Hindlimb muscle (tissue), 1 donor: ENCODE data around the gene PRKAR1B. TPM values are rescaled to one million over a fixed set of nuclear protein-coding genes. Genes with fewer than 3 reads are reported as not detected.
"Not testable (repeated sequence)": the region's sequence is repeated elsewhere in the genome, so short reads cannot be mapped to it uniquely, and the experiment has no call there.

ENCODE experiments used
- DNase-seq: peaks from one replicate; pipeline ENCODE4 v3.0.0-alpha.2; 2013
- polyA plus RNA-seq: library from polyadenylated mRNA; unstranded; fragments of 120-200 nt; gene quantifications from one replicate; pipeline ENCODE4 v1.2.1, GENCODE V29; 2013; ENCODE audit not compliant: insufficient read length

Gene PRKAR1B
- polyA plus RNA-seq, 1 donor, result 35.7 TPM

DNA sequence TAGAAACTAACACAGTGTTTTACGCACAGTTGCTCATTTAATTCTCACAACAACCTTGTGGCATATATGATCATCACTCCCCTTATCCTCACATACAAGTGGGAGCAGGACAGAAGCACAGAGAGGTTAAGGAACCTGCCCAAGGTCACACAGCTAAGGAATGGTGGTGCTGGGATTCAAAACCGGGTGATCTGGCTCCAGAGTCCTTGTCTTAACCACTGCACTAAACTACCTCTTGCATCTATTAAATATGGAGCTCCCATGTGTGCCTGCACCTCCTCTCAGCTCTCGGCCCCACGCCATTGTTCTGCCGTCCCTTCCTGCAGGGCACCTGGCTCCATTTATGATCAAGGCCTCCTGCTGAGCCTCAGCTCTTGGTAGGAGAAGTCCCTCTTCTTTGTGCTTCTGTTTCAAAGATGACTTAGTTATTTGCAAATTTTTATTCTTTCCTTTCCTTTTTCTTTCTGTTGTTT is 107.7 kb downstream of the PRKAR1B start:
- DNase-seq, result no peak

GRCh38 chr7:618539-619367 is 108.3 kb downstream of the PRKAR1B start:
- no peak for DNase-seq

DNA sequence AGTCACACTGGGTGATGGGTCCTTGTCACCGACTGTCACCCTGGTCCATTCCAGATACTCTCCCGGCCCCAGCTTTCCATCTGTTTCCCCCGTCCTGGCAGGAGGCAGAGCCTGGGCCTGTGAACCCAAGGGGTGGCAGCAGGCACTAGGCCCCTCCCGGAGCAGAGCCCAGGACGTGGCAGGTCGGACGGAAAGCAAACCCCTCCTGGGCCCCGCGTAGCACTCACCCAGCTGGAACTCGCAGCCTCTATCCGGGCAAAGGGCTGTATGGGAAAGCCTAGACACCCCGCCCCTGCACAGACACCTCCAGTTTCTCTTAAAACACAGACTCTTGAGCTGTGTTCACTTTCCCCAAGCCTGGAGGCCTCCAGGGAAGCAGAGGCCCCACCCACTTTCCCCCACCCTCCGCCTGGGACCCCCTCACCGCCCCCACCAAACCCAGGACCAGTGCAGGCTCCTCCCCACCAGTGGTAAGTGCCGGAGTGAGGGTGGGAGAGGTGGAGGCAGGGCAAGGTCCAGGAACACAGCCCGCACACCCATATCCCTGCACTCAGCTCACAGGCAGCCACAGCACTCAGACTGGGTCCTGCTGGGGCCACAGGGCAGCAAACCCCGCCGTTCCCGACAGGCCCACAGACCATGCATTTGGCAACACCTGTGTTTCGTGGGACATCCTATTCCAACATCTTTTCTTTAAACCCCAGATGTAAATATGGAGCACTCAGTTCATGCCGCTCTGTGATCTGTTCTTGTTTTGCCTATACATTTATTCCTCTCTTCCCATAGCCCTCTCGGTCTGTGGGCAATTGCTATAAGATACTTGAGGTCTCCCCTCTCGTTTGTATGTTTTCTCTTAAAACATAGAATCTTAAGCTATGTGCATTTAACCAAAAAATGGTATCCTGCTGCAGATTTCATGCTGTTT is 109.2 kb downstream of the PRKAR1B start:
- DNase-seq, result no peak

DNA sequence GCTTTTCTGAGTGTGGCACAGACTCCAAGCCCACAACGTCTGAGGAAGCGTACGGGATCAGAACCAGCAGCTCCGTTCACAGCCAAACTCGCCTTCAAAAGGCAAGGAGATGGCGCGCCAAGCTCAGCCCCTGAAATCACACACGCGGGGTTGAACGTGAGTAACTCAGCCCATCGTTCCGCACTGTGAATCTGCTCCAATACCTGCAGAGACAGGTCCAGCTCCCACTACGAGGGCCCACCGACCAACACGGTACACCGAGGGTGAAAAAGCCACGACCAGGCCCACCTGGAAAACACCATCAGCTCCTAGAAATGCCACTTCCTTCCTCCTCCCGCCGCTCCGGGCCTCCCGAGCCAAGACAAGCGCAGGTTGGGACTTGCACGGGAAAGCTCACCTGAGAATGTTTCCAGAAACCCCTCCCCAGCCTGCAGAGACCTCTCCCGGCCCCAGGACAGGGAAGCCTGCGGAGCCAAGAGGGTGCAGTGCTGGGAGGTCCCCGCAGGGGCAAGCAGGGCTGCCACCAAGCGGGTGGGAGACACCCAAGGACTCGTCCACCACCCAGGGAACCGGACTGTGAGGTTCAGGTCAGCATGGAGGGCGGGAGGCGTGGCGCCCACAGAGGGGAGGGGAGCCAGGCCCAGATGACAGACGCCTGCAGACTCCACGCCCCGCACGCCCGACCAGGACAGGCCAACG is 113.5 kb downstream of the PRKAR1B start:
- DNase-seq, result no peak

GRCh38 chr7:611837-612236 is 115.2 kb downstream of the PRKAR1B start:
- DNase-seq, result not testable (repeated sequence)

- DNase-seq, result no peak
These were observed 115.7 kb downstream of the PRKAR1B start for GRCh38 chr7:611281-611810.

- no peak for DNase-seq
These were observed 116.4 kb downstream of the PRKAR1B start for GRCh38 chr7:610531-611280.

GRCh38 chr7:610141-610530 is 116.9 kb downstream of the PRKAR1B start:
- no peak for DNase-seq

DNA sequence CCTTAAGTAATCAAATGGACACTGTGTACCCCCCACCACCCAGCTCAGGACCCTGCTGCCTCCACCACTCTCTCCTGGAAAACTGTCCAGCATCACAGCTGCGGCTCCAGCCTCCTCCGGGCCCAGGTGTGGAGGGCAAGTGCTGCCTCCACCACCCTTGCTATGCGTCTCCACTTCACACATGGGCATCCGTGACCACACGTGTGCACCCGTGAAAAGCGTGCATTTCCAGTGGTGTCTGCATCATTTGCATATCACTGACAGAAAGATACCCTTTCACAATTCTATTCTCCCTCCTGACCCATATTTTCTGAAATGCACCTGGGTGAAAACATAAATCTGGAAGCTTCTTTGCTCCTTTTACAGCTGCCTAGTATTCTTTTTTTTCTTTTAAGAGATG is 117.7 kb downstream of the PRKAR1B start:
- DNase-seq, result no peak

DNA sequence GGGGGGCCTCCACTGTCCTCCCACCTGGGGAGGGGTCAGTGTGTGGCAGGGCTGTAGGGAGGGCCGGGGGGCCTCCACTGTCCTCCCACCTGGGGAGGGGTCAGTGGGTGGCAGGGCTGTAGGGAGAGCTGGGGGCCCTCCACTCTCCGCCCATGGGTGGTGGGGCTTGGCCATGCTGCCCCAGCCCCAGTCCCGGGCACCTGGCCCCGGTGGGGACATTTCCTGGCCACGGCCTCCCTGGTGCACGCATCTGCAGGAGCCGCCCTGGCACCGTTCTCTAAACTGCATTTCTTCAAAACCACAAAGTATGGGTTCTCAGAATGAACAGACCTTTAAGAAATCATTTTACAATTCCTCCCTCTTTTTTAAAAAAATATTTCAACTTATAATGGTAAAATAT is 118.1 kb downstream of the PRKAR1B start:
- no peak for DNase-seq

- no peak for DNase-seq
These were observed 118.7 kb downstream of the PRKAR1B start for GRCh38 chr7:608361-608760.

DNA sequence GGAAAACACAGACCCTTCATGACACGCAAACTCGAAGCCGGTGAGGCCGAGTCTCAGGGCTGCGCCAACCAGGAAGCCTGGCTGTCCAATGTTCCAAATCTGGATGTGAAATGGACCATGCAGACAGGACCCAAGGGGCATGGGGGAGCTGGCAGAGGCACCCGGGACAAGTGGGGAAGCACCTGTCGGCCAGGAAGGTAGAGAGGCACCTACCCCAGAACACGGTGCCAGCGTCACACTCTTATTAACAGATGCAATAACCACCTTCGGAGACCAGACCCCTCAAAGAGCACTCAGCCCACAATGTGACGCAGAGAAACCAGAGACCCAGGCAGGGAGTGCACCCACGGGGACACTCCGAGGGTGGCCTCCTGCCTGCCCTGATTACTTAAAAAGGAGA is 119.1 kb downstream of the PRKAR1B start:
- DNase-seq, result no peak

DNA sequence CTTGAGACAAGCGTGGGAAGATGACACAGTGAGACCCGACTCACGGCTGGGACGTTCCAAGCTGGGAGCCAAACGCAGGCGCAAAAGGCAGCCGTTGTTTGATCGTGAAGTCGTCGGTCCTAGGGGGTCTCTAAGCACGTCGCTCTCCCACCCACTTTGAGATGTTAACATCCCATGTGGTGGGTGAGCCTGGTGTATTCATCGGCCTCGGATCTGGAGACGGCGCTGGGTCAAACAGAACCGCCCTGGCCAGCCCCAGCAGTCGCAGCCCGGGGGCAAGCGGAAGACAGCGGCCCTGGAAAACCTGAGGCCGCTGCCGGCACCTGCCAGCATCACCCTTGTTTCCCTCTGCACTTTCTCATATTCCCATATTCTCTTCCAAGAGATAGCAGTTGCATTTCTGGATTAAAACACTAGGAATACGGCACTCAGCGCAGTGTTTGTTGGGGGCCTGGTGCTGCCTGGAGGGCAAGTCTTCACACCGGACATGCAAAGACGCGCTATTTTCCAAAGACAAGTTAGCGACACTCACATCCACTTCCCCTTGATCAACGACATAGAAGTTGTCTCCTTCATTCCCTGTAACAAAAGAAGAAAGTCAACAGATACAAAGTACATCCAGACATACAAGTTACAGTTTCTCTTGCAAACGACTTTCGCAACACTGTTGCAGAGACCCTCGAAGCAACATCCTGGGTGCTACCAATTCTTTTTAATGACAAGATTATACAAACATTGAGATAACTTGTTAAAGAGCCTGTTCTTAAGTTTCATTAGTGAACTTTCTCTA is 121.2 kb downstream of the PRKAR1B start:
- DNase-seq, result no peak

GRCh38 chr7:604884-605531 is 122.1 kb downstream of the PRKAR1B start:
- no peak for DNase-seq

GRCh38 chr7:604001-604883 is 122.8 kb downstream of the PRKAR1B start:
- DNase-seq, result peak; percentile 69

GRCh38 chr7:603152-603951 is 123.7 kb downstream of the PRKAR1B start:
- no peak for DNase-seq

DNA sequence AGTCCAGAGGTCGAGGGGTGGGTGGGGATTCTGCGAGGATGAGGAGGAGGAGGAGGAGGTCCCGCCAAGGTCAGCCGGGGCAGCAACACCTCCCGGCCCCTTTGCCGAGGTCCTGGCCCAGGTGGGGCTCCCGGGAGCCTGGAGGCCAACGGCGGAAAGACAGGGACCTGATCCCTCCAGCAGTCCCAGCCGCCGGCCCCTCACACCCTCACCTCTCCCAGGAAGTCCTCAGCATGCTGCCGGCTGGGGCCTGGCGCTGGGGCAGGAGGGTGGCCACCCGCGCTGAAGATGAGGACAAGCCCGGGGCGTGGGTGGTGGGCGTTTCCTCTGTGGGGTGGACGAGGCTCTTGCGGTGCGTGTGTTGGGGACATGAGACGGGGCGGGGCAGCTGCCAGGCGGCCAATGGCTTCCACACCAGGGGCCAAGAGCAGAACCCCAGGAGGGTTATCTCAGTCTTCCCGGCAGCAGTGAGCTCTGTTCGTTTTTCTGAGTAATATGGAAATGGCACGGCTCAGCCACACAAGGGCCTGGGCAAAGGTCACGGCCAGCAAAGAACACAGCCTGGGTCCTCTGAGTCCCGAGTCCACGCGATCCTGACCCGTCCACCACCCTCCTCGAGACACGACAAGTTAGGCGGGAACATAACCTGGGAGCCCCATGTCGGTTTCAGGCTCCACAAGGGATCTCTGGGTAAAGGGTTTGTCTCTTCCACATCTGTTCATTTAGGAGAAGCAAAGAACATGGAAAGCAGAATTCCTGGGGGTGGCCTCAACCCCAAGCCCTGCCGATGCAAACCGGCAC is 124.5 kb downstream of the PRKAR1B start:
- DNase-seq, result no peak
